GM18909 (cell line): ENCODE results near the gene MAD2L2.
"Not testable (repeated sequence)": the region's sequence is repeated elsewhere in the genome, so short reads cannot be mapped to it uniquely, and the experiment has no call there.

Experiments
- ATAC-seq: cut with Tn5 transposase; IDR thresholded peaks from one replicate; pipeline ENCODE4 v1.9.1; 2021; ENCODE audit warnings: mild to moderate bottlenecking; ENCODE audit not compliant: unreplicated experiment, poor library complexity

Gene MAD2L2

GRCh38 chr1:11654137-11654938, 26.6 kb downstream of the MAD2L2 start, which contains the start of the genes FBXO2 and FBXO44:
Gene FBXO2 (minus strand): TSS chr1:11654429. CDS start chr1:11654340, 89 bp downstream.
Gene FBXO44 (plus strand): TSS chr1:11654877. CDS start chr1:11655836, 959 bp downstream.
- peak; percentile 44 for ATAC-seq

- ATAC-seq = no peak
Measured at GRCh38 chr1:11653861-11654136, 27.1 kb downstream of the MAD2L2 start.

GRCh38 chr1:11653101-11653860, 27.7 kb downstream of the MAD2L2 start:
- ATAC-seq = no peak

- ATAC-seq = no peak
Measured at GRCh38 chr1:11652203-11652780, 28.7 kb downstream of the MAD2L2 start.

- no peak for ATAC-seq
Measured at GRCh38 chr1:11651017-11651416, 29.9 kb downstream of the MAD2L2 start.

GRCh38 chr1:11650331-11650991, 30.5 kb downstream of the MAD2L2 start:
- ATAC-seq = no peak

GRCh38 chr1:11649624-11650330, 31.2 kb downstream of the MAD2L2 start:
- ATAC-seq = no peak

- ATAC-seq = no peak
Measured at GRCh38 chr1:11649237-11649623, 31.7 kb downstream of the MAD2L2 start.

GRCh38 chr1:11648732-11649158, 32.2 kb downstream of the MAD2L2 start:
- no peak for ATAC-seq

- no peak for ATAC-seq
Measured at GRCh38 chr1:11648039-11648438, 32.9 kb downstream of the MAD2L2 start.

- ATAC-seq = no peak
Measured at GRCh38 chr1:11647333-11647732, 33.6 kb downstream of the MAD2L2 start.

- ATAC-seq = no peak
Measured at GRCh38 chr1:11646317-11646716, 34.6 kb downstream of the MAD2L2 start.

GRCh38 chr1:11645670-11646265, 35.2 kb downstream of the MAD2L2 start:
- no peak for ATAC-seq

GRCh38 chr1:11645270-11645669, 35.7 kb downstream of the MAD2L2 start:
- no peak for ATAC-seq

GRCh38 chr1:11643782-11644181, 37.2 kb downstream of the MAD2L2 start:
- no peak for ATAC-seq

GRCh38 chr1:11642418-11643017, 38.4 kb downstream of the MAD2L2 start:
- not testable (repeated sequence) for ATAC-seq

GRCh38 chr1:11641776-11642305, 39.1 kb downstream of the MAD2L2 start:
- no peak for ATAC-seq

- no peak for ATAC-seq
Measured at GRCh38 chr1:11640944-11641343, 40.0 kb downstream of the MAD2L2 start.

GRCh38 chr1:11640101-11640500, 40.8 kb downstream of the MAD2L2 start:
- no peak for ATAC-seq
